Suprapubic skin (tissue), 4 donors: Measurements from ENCODE around the gene FOXN3. TPM values are rescaled to one million over a fixed set of nuclear protein-coding genes. Genes with fewer than 3 reads are reported as not detected.

Source experiments
- DNase-seq, 2 donors: peaks; one replicate each; pipeline ENCODE4 v3.0.0-alpha.2; 2019; ENCODE audit warnings: low spot score in 2 of 2
- H3K27ac ChIP-seq: fragments of 200-600 bp; sonication (generic); one replicate; pipeline ENCODE4 v1.5.1; 2019
- H3K27me3 ChIP-seq: fragments of 200-600 bp; sonication (generic); one replicate; pipeline ENCODE4 v1.5.1; 2019
- H3K36me3 ChIP-seq: fragments of 200-600 bp; sonication (generic); one replicate; pipeline ENCODE4 v1.5.1; 2019
- H3K4me1 ChIP-seq: fragments of 200-600 bp; sonication (generic); one replicate; pipeline ENCODE4 v1.5.1; 2019
- H3K4me3 ChIP-seq: fragments of 200-600 bp; sonication (generic); one replicate; pipeline ENCODE4 v1.5.1; 2019; ENCODE audit warnings: mild to moderate bottlenecking
- H3K9me3 ChIP-seq: fragments of 200-600 bp; sonication (generic); one replicate; pipeline ENCODE4 v1.5.1; 2019
- CTCF ChIP-seq, 2 donors: fragments of 200-600 bp in 1 of 2; fragments of 450-650 bp in 1 of 2; sonication (generic) in 1 of 2; IDR thresholded peaks; one replicate each; pipeline ENCODE4 v1.5.1; 2016 to 2019; ENCODE audit warnings: antibody characterized with exemption in 2 of 2, mild to moderate bottlenecking in 1 of 2, moderate library complexity in 1 of 2
- EP300 ChIP-seq: sonication (generic); formaldehyde crosslinking; IDR thresholded peaks from one replicate; pipeline ENCODE4 v1.6.1; 2017; ENCODE audit warnings: antibody characterized with exemption
- POLR2A ChIP-seq, 2 donors: fragments of 450-650 bp; IDR thresholded peaks; one replicate each; pipeline ENCODE4 v1.6.1; 2017; ENCODE audit warnings: antibody characterized with exemption in 2 of 2, mild to moderate bottlenecking in 2 of 2, moderate library complexity in 2 of 2
- POLR2AphosphoS5 ChIP-seq, 3 donors: sonication (generic); formaldehyde crosslinking; IDR thresholded peaks; one replicate each; pipeline ENCODE4 v1.6.1; 2017; ENCODE audit warnings: antibody characterized with exemption in 3 of 3
- WGBS: methylation state at CpG from one replicate; pipeline ENCODE4 v1.1.5; 2018; 5-methylcytosine and 5-hydroxymethylcytosine counted together
- total RNA-seq, 4 donors: library from RNA; depleted of rRNA; stranded (reverse); fragments of >200 nt; gene quantifications; one replicate each; pipeline ENCODE4 v1.1.0, GENCODE V29; 2016

FOXN3 gene
- total RNA-seq, 4 donors from 2014 or later, result 117 to 272 (median 172) TPM

GRCh38 chr14:89430391-89431236, 13.6 kb upstream of the FOXN3 start:
- no peak for DNase-seq
- 29% methylated on average over 9 of the region's 9 CpGs for WGBS
- Histone ChIP-seq H3K27me3 (no peaks in the 10 kb centered on the region), H3K9me3 (no peaks in the 10 kb centered on the region), H3K36me3 (no peaks in the 10 kb centered on the region), H3K4me1 (peaks cover 47% of the 10 kb centered on the region), H3K4me3 (peak overlapping the region; percentile 31), H3K27ac (peak overlapping the region; percentile 76)
- TF ChIP-seq EP300 (no peak), POLR2A (IDR thresholded peaks at IDR 0.05) (no peak), CTCF (IDR thresholded peaks at IDR 0.05) (no peak), POLR2AphosphoS5 (IDR thresholded peaks at IDR 0.05) (no peak)

GRCh38 chr14:89429199-89430181, 12.5 kb upstream of the FOXN3 start:
- Histone ChIP-seq H3K4me1 (peaks cover 52% of the 10 kb centered on the region), H3K36me3 (no peaks in the 10 kb centered on the region), H3K4me3 (peak overlapping the region; percentile 31), H3K27me3 (no peaks in the 10 kb centered on the region), H3K9me3 (no peaks in the 10 kb centered on the region), H3K27ac (peak overlapping the region; percentile 76)
- TF ChIP-seq CTCF (IDR thresholded peaks at IDR 0.05), result no peak
- no peak for TF ChIP-seq EP300
- no peak for TF ChIP-seq POLR2AphosphoS5 (IDR thresholded peaks at IDR 0.05)
- TF ChIP-seq POLR2A (IDR thresholded peaks at IDR 0.05), result no peak
- WGBS, result 17% methylated on average over 14 of the region's 14 CpGs
- DNase-seq, result no peak

GRCh38 chr14:89428546-89429198, 11.6 kb upstream of the FOXN3 start:
- no peaks in the 10 kb centered on the region for H3K9me3 ChIP-seq
- peak overlapping the region; percentile 31 for H3K4me3 ChIP-seq
- no peaks in the 10 kb centered on the region for H3K36me3 ChIP-seq
- 17% methylated on average over 6 of the region's 17 CpGs for WGBS
- H3K4me1 ChIP-seq, result peaks cover 59% of the 10 kb centered on the region
- DNase-seq, result no peak
- H3K27ac ChIP-seq, result peak overlapping the region; percentile 76
- H3K27me3 ChIP-seq, result no peaks in the 10 kb centered on the region
- no peak for TF ChIP-seq CTCF (IDR thresholded peaks at IDR 0.05)
- TF ChIP-seq EP300, result no peak
- no peak for TF ChIP-seq POLR2A (IDR thresholded peaks at IDR 0.05)
- TF ChIP-seq POLR2AphosphoS5 (IDR thresholded peaks at IDR 0.05), result no peak

GRCh38 chr14:89428173-89428523, 11.1 kb upstream of the FOXN3 start:
- no peak for DNase-seq
- WGBS, result 34% methylated on average over 2 of the region's 2 CpGs
- peak overlapping the region; percentile 76 for H3K27ac ChIP-seq
- TF ChIP-seq POLR2AphosphoS5 (IDR thresholded peaks at IDR 0.05), result no peak
- TF ChIP-seq POLR2A (IDR thresholded peaks at IDR 0.05), result no peak
- TF ChIP-seq CTCF (IDR thresholded peaks at IDR 0.05), result no peak
- H3K4me3 ChIP-seq, result peak overlapping the region; percentile 31
- H3K4me1 ChIP-seq, result peaks cover 64% of the 10 kb centered on the region
- no peaks in the 10 kb centered on the region for H3K27me3 ChIP-seq
- H3K9me3 ChIP-seq, result no peaks in the 10 kb centered on the region
- no peaks in the 10 kb centered on the region for H3K36me3 ChIP-seq
